Activated CD8-positive, alpha-beta memory T cell treated with anti-CD3 and anti-CD28 coated beads for 48 hours (primary cell): ENCODE data around the gene PI4KB.
"Not testable (repeated sequence)": the region's sequence is repeated elsewhere in the genome, so short reads cannot be mapped to it uniquely, and the experiment has no call there.

Source experiments
- DNase-seq, 3 experiments: peaks; one replicate each; pipeline ENCODE4 v3.0.0-alpha.2; 2020; ENCODE audit warnings: low read depth in 2 of 3, low spot score in 2 of 3

Gene PI4KB

GRCh38 chr1:151327223-151327902, at the start of gene PI4KB:
PI4KB (minus strand) TSS chr1:151327416; CDS start chr1:151316481, 10,935 bp downstream.
- DNase-seq = peak; percentile 47 to 63 (median 62)

- DNase-seq = no peak
Measured at GRCh38 chr1:151373196-151373595, 46.0 kb upstream of the PI4KB start.

DNA sequence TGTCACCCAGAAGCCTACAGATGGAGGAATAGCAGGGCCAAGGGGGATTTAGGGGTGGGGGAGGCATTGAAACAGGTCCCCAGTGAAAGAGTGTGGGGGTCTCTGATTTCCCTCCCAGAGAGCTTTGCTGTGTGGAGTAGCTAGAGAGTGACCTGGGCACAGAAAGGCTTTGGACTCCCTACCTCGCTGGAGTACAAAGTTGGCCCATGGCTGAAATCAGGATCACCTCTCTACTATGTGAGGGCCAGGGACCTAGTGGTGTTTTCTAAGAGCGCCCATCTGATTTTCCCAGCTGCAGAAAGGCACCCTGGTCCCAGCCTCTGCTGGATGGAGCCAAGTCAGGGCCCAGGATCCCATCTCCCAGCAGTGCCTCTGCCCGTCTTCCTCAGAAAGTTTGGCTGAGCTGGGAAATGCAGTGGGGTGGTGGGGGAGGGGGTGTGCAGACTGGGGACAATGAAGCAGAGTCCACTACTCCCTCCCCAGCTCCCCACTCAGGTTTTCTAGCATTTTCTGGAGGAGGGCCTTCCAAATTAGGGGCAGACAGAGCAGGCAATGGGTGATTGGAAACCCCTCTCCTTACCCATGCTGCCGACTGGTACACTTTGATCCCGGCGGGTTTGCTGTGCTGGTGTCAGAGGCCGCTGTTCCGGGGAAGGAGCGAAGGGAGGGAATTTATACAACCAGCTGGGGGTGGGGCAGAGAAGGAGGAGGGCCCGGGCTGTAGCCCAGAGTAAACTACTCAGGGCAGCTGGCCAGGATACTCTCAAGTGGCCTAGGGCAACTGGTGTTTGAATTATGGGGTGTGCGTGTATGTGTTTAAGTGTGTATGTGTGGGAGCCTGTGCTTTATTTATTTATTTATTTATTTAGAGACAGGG, 45.1 kb upstream of the PI4KB start, which contains the start of gene SELENBP1:
Gene SELENBP1 (minus strand): TSS at position 648 of the 877 bp plus-strand sequence. CDS start 64 bp downstream, at position 584.
- DNase-seq = no peak

DNA sequence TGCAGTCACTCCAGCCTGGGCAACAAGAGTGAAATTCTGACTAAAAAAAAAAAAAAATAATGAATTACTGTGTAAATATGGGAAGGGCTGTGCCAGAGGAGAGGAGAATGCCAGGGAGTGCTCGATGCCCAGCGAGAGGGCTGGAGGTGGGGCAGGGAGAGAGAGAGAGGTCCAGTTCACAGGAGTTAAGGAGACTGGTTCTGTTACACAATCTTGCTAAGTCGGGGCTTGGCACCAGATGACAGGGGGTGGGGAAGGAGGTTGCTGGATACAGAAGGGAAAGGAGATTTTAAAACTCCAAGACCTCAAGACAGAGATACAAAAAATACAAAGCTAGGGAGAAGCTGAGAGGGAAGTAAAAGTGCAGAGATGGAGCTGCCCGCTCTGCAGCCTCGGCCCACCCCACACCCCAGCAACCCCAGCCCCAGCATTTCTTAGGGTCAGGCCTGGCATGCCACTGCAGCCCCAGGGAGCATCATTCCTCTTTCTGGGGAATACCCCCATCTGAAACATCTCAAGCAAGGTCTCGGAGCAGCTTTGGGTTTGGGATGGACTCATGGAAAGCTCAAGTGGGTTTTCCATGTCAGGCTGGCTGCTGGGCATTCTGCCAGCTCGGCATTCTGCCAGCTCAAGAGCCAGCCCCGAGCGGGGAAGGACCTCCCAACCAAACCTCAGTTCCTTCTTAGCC, 44.3 kb upstream of the PI4KB start:
- DNase-seq = no peak

DNA sequence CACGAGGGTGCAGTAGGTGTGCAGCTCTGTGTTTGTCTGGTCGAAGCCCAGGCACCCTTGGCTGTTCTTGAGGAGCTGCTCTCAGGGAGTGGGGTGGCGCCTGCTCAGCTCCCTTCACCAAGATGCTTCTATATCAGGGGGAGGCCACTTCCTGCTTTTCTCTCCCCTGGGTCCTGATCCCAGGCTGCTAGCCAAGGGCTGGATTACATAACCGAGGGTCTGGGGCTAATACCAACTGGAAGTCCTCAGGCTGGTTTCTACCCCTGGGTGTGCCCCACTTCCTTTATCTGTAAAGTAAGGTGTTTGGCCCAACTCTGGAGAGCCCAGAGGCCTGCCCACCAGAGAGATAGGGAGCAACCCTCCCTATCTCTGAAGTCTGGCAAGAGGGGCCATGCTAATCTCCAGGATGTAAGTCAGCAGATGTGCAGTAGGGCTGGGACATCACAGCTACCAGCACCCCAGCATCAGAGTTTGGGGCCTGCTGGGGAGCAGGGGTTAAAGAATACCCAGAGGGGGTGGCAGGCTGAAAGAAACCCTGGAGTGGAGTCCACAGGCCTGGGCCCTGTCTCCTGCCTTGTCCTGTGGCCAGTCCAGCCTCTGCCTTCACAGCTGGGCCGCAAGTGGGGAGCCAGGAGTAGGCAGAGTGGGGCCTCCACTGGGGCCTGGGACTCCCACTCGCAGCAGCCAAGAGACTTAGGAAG, 43.1 kb upstream of the PI4KB start:
- no peak for DNase-seq

- DNase-seq = no peak
Measured at GRCh38 chr1:151369621-151370048, 42.4 kb upstream of the PI4KB start.

DNA sequence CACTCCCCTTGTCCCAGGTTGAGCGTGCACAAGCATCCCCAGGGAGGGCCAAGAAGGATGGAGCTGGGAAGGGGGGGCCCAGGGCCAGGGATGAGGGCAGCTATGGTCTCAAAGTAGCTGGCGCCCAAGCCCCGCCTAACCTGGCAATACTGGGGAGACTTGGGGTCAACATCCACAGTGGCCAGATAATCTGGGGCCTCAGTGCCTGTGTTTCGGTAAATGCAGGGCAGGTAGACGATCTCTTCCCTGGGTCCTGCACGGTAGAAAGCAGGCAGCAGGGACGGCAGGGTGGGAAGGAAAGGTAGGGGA, 42.0 kb upstream of the PI4KB start:
- DNase-seq = no peak

- DNase-seq = no peak
Measured at GRCh38 chr1:151368393-151369301, 41.4 kb upstream of the PI4KB start.

DNA sequence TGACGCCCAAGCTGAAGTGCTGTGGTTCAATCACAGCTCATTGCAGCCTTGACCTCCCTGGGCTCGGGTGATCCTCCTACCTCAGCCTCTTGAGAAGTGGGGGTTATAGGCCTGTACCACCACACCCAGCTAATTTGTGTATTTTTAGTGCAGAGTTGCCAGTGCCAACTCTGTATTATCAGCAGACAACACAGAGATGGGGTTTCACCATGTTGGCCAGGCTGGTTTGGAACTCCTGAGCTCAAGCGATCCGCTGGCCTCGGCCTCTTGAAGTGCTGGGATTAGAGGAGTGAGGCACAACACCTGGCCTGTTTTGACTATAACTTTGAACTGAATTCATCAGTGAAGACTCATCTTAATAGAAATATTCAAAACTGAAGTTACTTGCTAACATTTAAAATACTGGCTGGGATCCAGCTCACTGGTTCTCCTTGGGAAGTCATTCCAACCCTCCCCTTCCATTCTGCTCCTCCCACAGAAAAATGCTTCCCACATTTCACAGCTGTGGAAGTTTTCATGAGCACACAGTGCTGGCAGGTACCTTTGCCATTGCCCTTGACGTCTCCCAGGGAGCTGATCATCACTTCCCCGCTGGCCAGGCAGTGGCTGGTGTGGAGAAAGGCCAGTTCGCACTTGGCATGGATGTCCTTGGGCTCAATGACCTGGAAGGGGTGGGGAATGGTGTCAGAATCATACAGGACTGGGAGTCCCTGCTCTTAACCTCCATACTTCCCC, 40.6 kb upstream of the PI4KB start:
- no peak for DNase-seq

- DNase-seq = no peak
Measured at GRCh38 chr1:151364996-151365395, 37.8 kb upstream of the PI4KB start.

DNA sequence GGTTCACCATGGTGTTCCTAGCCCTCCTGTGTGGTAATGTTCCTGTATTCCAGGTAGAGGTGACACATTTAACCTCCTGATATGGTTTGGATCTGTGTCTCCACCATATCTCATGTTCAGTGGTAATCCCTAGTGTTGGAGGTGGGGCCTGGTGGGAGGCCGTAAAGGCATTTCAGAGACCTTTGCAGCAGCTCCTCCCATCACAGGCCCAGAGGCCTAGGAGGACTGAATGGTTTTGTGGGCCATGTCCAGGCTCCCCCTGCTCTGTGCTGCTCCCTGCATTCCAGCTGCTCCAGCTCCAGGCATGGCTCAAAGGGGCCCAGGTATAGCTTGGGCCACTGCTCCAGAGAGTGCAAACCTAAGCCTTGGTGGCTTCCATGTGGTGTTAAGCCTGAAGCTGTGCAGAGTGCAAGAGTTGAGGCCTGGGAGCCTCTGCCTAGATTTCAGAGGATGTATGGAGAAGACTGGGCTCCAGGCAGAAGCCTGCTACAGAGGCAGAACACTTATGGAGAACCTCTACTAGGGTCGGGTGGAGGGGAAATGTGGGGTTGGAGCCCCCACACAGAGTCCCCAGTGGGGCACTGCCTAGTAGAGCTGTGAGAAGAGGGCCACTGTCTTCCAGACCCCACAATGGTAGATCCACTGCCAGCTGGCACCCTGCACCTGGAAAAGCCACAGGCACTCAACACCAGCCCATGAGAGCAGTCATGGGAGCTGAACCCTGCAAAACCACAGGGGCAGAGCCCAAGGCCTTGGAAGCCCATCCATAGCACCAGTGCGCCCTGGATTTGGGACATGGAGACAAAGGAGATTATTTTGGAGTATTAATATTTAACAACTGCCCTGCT, 35.3 kb upstream of the PI4KB start:
- no peak for DNase-seq

DNA sequence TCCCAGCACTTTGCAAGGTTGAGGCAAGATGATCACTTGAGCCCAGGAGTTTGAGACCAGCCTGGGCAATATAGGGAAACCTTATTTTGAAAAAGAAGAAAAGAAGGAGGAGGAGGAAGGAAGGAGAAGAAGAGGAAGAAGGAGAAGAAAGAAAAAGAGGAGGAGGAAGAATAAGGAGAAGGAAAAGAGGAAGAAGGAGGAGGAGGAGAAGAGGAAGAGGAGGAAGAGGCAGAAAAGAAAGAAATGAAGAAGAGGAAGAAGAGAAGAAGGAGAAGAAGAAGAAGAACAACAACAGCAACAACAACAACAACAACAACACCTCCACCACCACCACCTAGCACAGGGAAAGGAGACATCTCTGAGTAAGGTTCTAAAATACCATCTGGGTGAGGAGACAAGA, 34.7 kb upstream of the PI4KB start:
- DNase-seq = no peak

GRCh38 chr1:151356696-151357095, 29.5 kb upstream of the PI4KB start:
- no peak for DNase-seq

- DNase-seq = no peak
Measured at GRCh38 chr1:151352021-151352718, 25.0 kb upstream of the PI4KB start.

- DNase-seq = not testable (repeated sequence)
Measured at GRCh38 chr1:151350323-151350722, 23.1 kb upstream of the PI4KB start.

- no peak for DNase-seq
Measured at GRCh38 chr1:151347523-151348246, 20.5 kb upstream of the PI4KB start.
